CD4-positive, CD25-positive, alpha-beta regulatory T cell (primary cell): ENCODE data around the gene HIKESHI. TPM values are rescaled to one million over a fixed set of nuclear protein-coding genes. Genes with fewer than 3 reads are reported as not detected.
A peak's percentile ranks its signal among the peaks of the same experiment; 100 is the strongest.
"Not testable (repeated sequence)": the region's sequence is repeated elsewhere in the genome, so short reads cannot be mapped to it uniquely, and the experiment has no call there.

Experiments
- ATAC-seq, 2 donors: fragments of 150-1000 bp; cut with Tn5 transposase; one replicate each; pipeline ENCODE4 v1.10.0; 2021; ENCODE audit warnings: low read depth in 2 of 2, moderate number of reproducible peaks in 2 of 2, moderate library complexity in 1 of 2
- DNase-seq, 3 donors: peaks; one replicate each; pipeline versions ENCODE4 v3.0.0 to v3.0.0-alpha.2; 2012 to 2022; ENCODE audit warnings: mixed read lengths in 1 of 3
- H3K27ac ChIP-seq: one replicate; pipeline ENCODE4 v1.7.0; 2013; ENCODE audit warnings: mild to moderate bottlenecking, low read length; ENCODE audit not compliant: insufficient read depth, poor library complexity, severe bottlenecking
- H3K27me3 ChIP-seq: one replicate; pipeline ENCODE4 v1.7.0; 2013; ENCODE audit warnings: low read length; ENCODE audit not compliant: control insufficient read depth, insufficient read depth
- H3K36me3 ChIP-seq: one replicate; pipeline ENCODE4 v1.7.0; 2013; ENCODE audit warnings: mild to moderate bottlenecking, low read length, moderate library complexity; ENCODE audit not compliant: control insufficient read depth, insufficient read depth
- H3K4me1 ChIP-seq: 2 replicates; pipeline ENCODE4 v1.7.0; 2013; ENCODE audit warnings: mild to moderate bottlenecking, low read length; ENCODE audit not compliant: insufficient read depth, control insufficient read depth, poor library complexity, severe bottlenecking
- H3K4me3 ChIP-seq: one replicate; pipeline ENCODE4 v1.7.0; 2013; ENCODE audit warnings: low read depth, mild to moderate bottlenecking, low read length, moderate library complexity
- H3K9me3 ChIP-seq, 2 experiments: 1 replicate in 1 of 2; 2 replicates in 1 of 2; pipeline ENCODE4 v1.7.0; 2013; ENCODE audit warnings: low read length in 2 of 2, mild to moderate bottlenecking in 1 of 2, moderate library complexity in 1 of 2; ENCODE audit not compliant: control insufficient read depth in 2 of 2
- H3K27ac Mint-ChIP-seq, 3 donors: one replicate each; pipeline ENCODE4 v1.8.0; 2020 to 2022; ENCODE audit warnings: mild to moderate bottlenecking in 3 of 3, mixed read lengths in 3 of 3, moderate library complexity in 2 of 3
- H3K27me3 Mint-ChIP-seq: one replicate; pipeline ENCODE4 v1.8.0; 2022; ENCODE audit warnings: mild to moderate bottlenecking, mixed read lengths
- H3K36me3 Mint-ChIP-seq: one replicate; pipeline ENCODE4 v1.8.0; 2020; ENCODE audit warnings: mixed read lengths
- H3K4me1 Mint-ChIP-seq, 4 donors: one replicate each; pipeline ENCODE4 v1.8.0; 2020 to 2022; ENCODE audit warnings: mixed read lengths in 4 of 4, mild to moderate bottlenecking in 1 of 4
- H3K4me3 Mint-ChIP-seq, 4 donors: one replicate each; pipeline ENCODE4 v1.8.0; 2020 to 2022; ENCODE audit warnings: mild to moderate bottlenecking in 4 of 4, mixed read lengths in 4 of 4, moderate library complexity in 3 of 4
- H3K9me3 Mint-ChIP-seq, 7 donors: one replicate each; pipeline ENCODE4 v1.8.0; 2020 to 2022; ENCODE audit warnings: mixed read lengths in 7 of 7, mild to moderate bottlenecking in 3 of 7, moderate library complexity in 2 of 7
- polyA plus RNA-seq, 4 donors: library from polyadenylated mRNA; unstranded; fragments of 300-500 nt; fragmentation: Illumina TruSeq; gene quantifications; one replicate each; pipeline ENCODE4 v1.2.3, GENCODE V29; 2021
- total RNA-seq: library from RNA; stranded (reverse); gene quantifications from one replicate; pipeline ENCODE4 v1.2.3, GENCODE V29; 2022

Gene HIKESHI
- total and polyA plus RNA-seq, 5 donors from 2014 or later, result 21.8 to 124 (median 92.1) TPM

GRCh38 chr11:86341382-86341781 is 39.3 kb downstream of the HIKESHI start:
- H3K4me1 ChIP-seq, result no peaks in the 10 kb centered on the region
- peaks cover 15 to 31% (median 20%) of the 10 kb centered on the region in 4 donors for H3K4me1 Mint-ChIP-seq
- no peaks in the 10 kb centered on the region for H3K27me3 Mint-ChIP-seq
- peaks cover 38% of the 10 kb centered on the region for H3K36me3 Mint-ChIP-seq
- ATAC-seq (no peak), DNase-seq (no peak)
- peaks cover 0 to 4% (median 0%) of the 10 kb centered on the region in 7 donors for H3K9me3 Mint-ChIP-seq
- H3K27me3 ChIP-seq, result no peaks in the 10 kb centered on the region
- no peak overlapping the region for H3K27ac ChIP-seq
- H3K4me3 Mint-ChIP-seq, result no peak overlapping the region
- H3K27ac Mint-ChIP-seq, result peak overlapping the region in 1 of 3 donors; percentile 44
- peaks cover 32% of the 10 kb centered on the region for H3K36me3 ChIP-seq
- no peaks in the 10 kb centered on the region for H3K9me3 ChIP-seq
- no peak overlapping the region for H3K4me3 ChIP-seq

DNA sequence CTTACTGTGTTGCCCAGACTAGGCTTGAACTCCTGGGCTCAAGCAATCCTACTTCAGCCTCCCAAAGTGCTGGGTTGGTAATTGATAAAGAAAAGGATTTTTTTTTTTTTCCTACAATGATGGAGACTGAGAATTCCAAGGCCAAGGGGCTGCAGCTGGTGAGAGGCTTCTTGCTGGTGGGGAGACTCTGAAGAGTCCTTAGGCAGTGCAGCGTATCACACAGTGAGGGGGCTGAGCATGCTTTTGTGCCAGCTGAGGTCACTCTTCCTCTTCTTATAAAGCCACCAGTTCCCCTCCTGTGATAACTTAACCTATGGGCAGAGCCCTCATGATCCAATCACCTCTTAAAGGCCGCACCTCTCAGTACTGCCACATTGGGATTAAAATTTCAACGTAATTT is 44.5 kb downstream of the HIKESHI start:
- Histone ChIP-seq H3K27ac (no peak overlapping the region), H3K4me3 (no peak overlapping the region), H3K36me3 (peaks cover 21% of the 10 kb centered on the region), H3K9me3 (no peaks in the 10 kb centered on the region), H3K27me3 (no peaks in the 10 kb centered on the region), H3K4me1 (no peaks in the 10 kb centered on the region)
- H3K4me1 Mint-ChIP-seq, result peaks cover 8 to 22% (median 16%) of the 10 kb centered on the region in 4 donors
- no peaks in the 10 kb centered on the region for H3K9me3 Mint-ChIP-seq
- no peak for DNase-seq
- H3K27ac Mint-ChIP-seq, result no peak overlapping the region
- H3K4me3 Mint-ChIP-seq, result no peak overlapping the region
- H3K36me3 Mint-ChIP-seq, result peaks cover 16% of the 10 kb centered on the region
- ATAC-seq, result no peak
- H3K27me3 Mint-ChIP-seq, result no peaks in the 10 kb centered on the region

- H3K4me3 Mint-ChIP-seq, result no peak overlapping the region
- H3K27ac ChIP-seq, result no peak overlapping the region
- peak overlapping the region in 1 of 3 donors; percentile 36 for H3K27ac Mint-ChIP-seq
- H3K27me3 ChIP-seq, result no peaks in the 10 kb centered on the region
- H3K36me3 ChIP-seq, result no peaks in the 10 kb centered on the region
- ATAC-seq (no peak), DNase-seq (no peak)
- H3K9me3 Mint-ChIP-seq, result peaks cover 0 to 2% (median 0%) of the 10 kb centered on the region in 7 donors
- H3K4me1 ChIP-seq, result no peaks in the 10 kb centered on the region
- no peaks in the 10 kb centered on the region for H3K4me1 Mint-ChIP-seq
- no peaks in the 10 kb centered on the region for H3K9me3 ChIP-seq
- H3K36me3 Mint-ChIP-seq, result peaks cover 5% of the 10 kb centered on the region
- peaks cover 14% of the 10 kb centered on the region for H3K27me3 Mint-ChIP-seq
- no peak overlapping the region for H3K4me3 ChIP-seq
Observed at GRCh38 chr11:86355256-86355655, 53.2 kb downstream of the HIKESHI start.

DNA sequence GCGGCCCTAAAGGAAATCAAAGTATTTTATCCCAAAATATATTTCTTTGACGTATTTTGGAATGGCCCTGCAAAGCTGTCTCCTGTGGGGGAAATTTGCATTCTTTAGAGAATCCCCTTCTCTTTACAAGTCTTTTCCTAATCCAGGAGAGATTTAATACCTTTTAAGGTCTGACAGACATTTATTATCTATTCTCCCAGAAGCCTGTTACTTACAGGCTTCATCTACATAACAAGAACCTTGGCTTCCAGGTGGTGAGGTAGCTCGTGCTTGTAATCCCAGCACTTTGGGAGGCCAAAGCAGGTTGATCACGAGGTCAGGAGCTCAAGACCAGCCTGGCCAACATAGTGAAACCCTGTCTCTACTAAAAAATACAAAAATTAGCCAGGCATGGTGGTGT is 55.4 kb downstream of the HIKESHI start:
- H3K27ac Mint-ChIP-seq, H3K36me3 Mint-ChIP-seq, H3K27me3 ChIP-seq: not testable (repeated sequence)

GRCh38 chr11:86358720-86359119 is 56.7 kb downstream of the HIKESHI start:
- Histone ChIP-seq H3K27me3 (no peaks in the 10 kb centered on the region), H3K27ac (no peak overlapping the region), H3K4me3 (no peak overlapping the region), H3K4me1 (no peaks in the 10 kb centered on the region), H3K9me3 (peaks cover 0 to 1% of the 10 kb centered on the region in 2 experiments), H3K36me3 (no peaks in the 10 kb centered on the region)
- no peak for ATAC-seq
- no peaks in the 10 kb centered on the region for H3K4me1 Mint-ChIP-seq
- no peak for DNase-seq
- H3K36me3 Mint-ChIP-seq, result peaks cover 5% of the 10 kb centered on the region
- H3K27me3 Mint-ChIP-seq, result peaks cover 14% of the 10 kb centered on the region
- no peak overlapping the region for H3K27ac Mint-ChIP-seq
- peaks cover 0 to 6% (median 0%) of the 10 kb centered on the region in 7 donors for H3K9me3 Mint-ChIP-seq
- no peak overlapping the region for H3K4me3 Mint-ChIP-seq

More for the DNA sequence above, 55.4 kb downstream of the HIKESHI start:
- not testable (repeated sequence) for H3K9me3 ChIP-seq, H3K27ac ChIP-seq, H3K36me3 ChIP-seq, H3K9me3 Mint-ChIP-seq, H3K4me1 ChIP-seq, H3K4me3 Mint-ChIP-seq, H3K4me3 ChIP-seq, H3K4me1 Mint-ChIP-seq, ATAC-seq, DNase-seq
- H3K27me3 Mint-ChIP-seq, result peaks cover 14% of the 10 kb centered on the region

- H3K27me3 Mint-ChIP-seq, result peaks cover 10% of the 10 kb centered on the region
- H3K36me3 Mint-ChIP-seq, result peaks cover 5% of the 10 kb centered on the region
- H3K36me3 ChIP-seq, result no peaks in the 10 kb centered on the region
Observed at GRCh38 chr11:86360775-86361395, 58.8 kb downstream of the HIKESHI start.

GRCh38 chr11:86363424-86363823 is 61.4 kb downstream of the HIKESHI start:
- H3K27ac ChIP-seq, result no peak overlapping the region
- Mint-ChIP-seq H3K4me3 (no peak overlapping the region), H3K27me3 (peaks cover 7% of the 10 kb centered on the region), H3K4me1 (no peaks in the 10 kb centered on the region), H3K27ac (no peak overlapping the region), H3K9me3 (peaks cover 0 to 8% (median 0%) of the 10 kb centered on the region in 7 donors), H3K36me3 (no peaks in the 10 kb centered on the region)
- ATAC-seq (no peak), DNase-seq (no peak)
- peaks cover 0 to 4% of the 10 kb centered on the region in 2 experiments for H3K9me3 ChIP-seq
- H3K4me3 ChIP-seq, result no peak overlapping the region
- no peaks in the 10 kb centered on the region for H3K36me3 ChIP-seq
- H3K4me1 ChIP-seq, result no peaks in the 10 kb centered on the region
- H3K27me3 ChIP-seq, result no peaks in the 10 kb centered on the region

More at GRCh38 chr11:86360775-86361395, 58.8 kb downstream of the HIKESHI start:
- H3K4me1 ChIP-seq, result no peaks in the 10 kb centered on the region
- H3K27ac ChIP-seq, result no peak overlapping the region
- Mint-ChIP-seq H3K4me1 (no peaks in the 10 kb centered on the region), H3K9me3 (peaks cover 0 to 8% (median 0%) of the 10 kb centered on the region in 7 donors), H3K4me3 (no peak overlapping the region), H3K27ac (no peak overlapping the region)
- ATAC-seq, result no peak
- H3K9me3 ChIP-seq, result peaks cover 0 to 4% of the 10 kb centered on the region in 2 experiments
- DNase-seq, result no peak
- no peaks in the 10 kb centered on the region for H3K27me3 ChIP-seq
- no peak overlapping the region for H3K4me3 ChIP-seq

DNA sequence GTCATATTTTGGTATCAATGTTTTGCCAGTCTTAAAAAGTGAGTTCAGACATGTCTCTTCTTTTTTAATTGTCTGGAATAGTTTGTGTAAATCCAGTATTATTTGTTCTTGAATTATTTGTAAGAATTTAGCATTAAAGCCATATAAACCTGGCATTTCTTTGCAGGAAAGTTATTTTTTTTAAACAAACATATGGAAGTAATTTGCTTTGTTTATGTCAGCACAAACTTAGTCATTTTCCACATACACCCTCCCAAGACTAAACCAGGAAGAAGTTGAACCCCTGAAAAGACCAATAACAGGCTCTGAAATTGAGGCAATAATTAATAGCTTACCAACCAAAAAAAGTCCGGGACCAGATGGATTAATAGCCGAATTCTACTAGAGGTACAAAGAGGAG is 63.5 kb downstream of the HIKESHI start:
- Histone ChIP-seq H3K4me3 (no peak overlapping the region), H3K36me3 (no peaks in the 10 kb centered on the region), H3K4me1 (no peaks in the 10 kb centered on the region), H3K27me3 (no peaks in the 10 kb centered on the region), H3K27ac (no peak overlapping the region), H3K9me3 (peaks cover 0 to 4% of the 10 kb centered on the region in 2 experiments)
- DNase-seq, result no peak
- Mint-ChIP-seq H3K9me3 (peaks cover 0 to 8% (median 0%) of the 10 kb centered on the region in 7 donors), H3K27ac (no peak overlapping the region), H3K27me3 (peaks cover 4% of the 10 kb centered on the region), H3K4me1 (no peaks in the 10 kb centered on the region), H3K4me3 (no peak overlapping the region), H3K36me3 (no peaks in the 10 kb centered on the region)
- no peak for ATAC-seq
